ENCODE measurements around the gene CNGA4.
"Not testable (repeated sequence)": the region's sequence is repeated elsewhere in the genome, so short reads cannot be mapped to it uniquely, and the experiment has no call there.

Gene CNGA4

DNA sequence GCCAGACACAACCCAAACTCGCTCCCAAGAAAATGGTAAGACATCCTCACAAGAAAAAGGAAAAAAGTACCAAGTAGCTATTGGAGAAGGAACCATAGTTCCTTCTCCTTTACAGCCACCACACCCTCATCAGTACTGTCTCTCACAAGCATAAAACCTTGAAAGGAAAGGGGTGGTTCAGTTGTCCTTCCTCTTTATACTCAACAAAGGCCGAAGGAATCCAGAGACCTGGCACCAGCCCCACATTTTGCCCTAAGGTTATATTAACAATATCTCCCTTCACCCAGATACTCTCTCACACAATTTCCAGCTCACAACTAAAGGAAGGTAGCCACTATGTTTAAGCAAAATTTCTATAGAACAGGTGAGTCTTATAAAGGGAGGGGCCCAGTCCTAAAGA, 13.0 kb upstream of the CNGA4 start:
- no peak for DNase-seq (ENCODE audit: low spot score)

GRCh38 chr11:6228520-6228919, 10.4 kb upstream of the CNGA4 start:
- no peak for DNase-seq (ENCODE audit: low spot score)

GRCh38 chr11:6229911-6230310, 9.0 kb upstream of the CNGA4 start:
- DNase-seq (ENCODE audit: low spot score): no peak

DNA sequence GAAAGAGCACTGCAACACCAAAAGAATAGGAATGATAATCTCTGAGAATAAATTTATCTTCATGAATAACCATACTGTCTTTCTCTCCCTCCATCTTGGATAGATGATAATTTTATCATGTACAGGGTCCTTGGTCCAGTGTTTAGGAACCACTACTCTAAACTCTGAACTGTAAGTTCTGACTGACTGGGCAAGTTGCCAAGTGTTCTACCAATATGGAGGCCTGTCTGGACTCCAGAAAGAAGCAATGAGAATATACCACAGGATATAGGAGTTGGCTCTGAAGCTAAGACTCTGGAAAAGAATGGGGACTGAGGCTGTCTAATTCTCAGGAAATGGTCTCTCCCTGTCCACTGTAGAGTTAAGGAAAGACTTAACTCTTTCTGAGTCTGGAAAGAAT, 6.0 kb upstream of the CNGA4 start:
- no peak for DNase-seq (ENCODE audit: low spot score)

GRCh38 chr11:6233984-6234386, 4.9 kb upstream of the CNGA4 start:
- DNase-seq (ENCODE audit: low spot score): no peak

DNA sequence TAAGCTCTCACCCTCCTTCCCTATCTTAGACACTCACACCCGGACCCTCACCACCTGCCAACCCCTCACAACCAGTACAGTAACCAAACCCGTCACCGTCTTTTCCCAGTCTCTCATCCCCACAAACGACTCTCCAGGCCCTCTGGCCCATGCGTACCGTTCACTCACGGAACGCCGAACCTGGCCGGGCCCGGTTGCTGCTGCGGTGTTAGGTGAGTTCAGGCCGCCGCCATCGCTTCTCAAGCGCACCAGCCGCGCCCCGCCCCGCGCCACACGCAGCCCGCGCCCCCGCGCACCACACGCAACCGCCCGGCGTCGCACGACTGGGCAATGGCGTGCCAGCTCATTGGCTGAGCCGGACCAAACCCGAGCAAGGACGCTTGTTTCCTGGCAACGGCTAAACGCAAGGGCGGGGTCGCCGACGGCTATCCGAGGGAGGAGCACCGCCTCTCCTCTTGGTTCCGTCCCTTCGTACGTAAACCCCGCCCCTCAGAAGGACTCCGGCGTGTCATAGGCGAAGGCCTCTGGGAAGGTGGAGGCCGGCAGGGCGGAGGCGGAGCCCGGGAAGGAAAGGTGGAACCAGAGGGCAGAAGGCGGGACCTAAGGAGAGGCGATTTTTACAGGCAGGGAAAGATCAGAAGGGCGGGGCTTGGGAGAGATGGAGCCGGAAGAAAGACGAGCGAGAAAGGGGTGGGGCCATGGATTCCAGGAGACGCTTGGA, 4.3 kb upstream of the CNGA4 start, which contains the start of gene FHIP1B:
Gene FHIP1B, minus strand, starts transcription at position 250 of the 721 bp plus-strand sequence. CDS start 10,120 bp downstream, outside the sequence.
- peak; percentile 100 for DNase-seq (ENCODE audit: low spot score)

DNA sequence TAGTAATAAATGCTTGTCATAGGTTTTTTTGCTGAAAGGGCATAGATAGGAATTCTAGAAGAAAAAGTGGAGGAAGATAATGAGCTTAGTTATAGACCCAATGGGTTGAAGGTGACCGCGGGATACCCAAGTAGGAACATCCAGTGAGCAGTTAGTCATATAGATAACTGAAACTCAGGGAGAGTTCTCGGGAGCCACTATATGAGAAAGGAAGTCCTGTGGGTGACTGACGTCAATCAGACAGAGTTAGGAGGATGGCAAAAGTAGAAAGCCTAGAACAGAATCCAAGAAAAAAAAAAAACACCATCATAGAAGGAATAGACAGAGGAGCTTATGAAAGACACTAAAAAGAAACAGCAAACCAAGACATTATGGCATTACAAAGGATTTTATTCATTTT, 1.6 kb upstream of the CNGA4 start:
- DNase-seq (ENCODE audit: low spot score): no peak

DNA sequence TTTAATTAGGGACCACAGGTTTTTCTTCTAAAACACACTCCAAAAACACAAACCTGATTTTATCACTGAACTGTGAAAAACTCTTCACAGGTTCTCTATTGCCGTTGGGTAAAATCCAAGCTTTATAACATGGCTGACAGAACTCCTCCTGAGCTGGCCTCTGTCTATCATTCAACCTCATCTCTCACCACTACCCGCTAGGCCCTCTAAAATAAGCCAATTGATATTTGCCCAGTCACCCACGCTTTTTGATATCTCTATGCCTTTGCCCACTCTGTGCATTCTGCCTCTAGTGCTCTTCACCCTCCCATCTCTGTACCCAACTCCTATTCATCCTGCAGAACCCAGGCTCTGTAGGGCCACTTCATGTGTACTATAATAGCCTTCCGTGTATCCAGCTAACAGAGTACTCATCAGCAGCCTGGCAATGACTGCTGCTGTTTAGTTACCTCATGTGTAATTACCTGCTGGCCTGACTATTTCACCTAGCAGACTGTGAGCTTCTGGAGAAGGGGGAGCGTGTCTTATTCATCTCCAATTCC, 1.1 kb upstream of the CNGA4 start:
- DNase-seq (ENCODE audit: low spot score): no peak

- DNase-seq (ENCODE audit: low spot score): no peak
These were observed 1.2 kb downstream of the CNGA4 start for GRCh38 chr11:6240139-6240538.

DNA sequence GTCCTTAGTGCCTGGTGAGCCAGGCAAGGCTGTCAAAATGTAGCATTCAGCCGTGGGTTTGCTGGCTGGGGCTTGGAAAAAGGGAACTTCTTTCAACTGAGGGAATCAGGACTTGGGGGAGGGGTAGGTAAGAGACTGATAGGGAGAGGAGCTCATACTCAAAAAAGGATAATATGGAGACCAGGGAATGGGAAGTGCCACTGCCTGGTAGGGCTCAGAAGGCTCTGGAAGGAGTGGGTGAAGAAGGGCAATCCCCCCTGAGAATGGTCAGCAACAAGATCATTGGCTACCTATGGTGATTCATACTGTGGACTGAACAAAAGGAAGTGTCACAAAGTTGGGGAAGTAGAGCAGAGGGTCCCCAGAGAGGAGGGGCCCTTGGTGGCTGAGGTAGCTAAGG, 1.9 kb downstream of the CNGA4 start:
- no peak for DNase-seq (ENCODE audit: low spot score)

DNA sequence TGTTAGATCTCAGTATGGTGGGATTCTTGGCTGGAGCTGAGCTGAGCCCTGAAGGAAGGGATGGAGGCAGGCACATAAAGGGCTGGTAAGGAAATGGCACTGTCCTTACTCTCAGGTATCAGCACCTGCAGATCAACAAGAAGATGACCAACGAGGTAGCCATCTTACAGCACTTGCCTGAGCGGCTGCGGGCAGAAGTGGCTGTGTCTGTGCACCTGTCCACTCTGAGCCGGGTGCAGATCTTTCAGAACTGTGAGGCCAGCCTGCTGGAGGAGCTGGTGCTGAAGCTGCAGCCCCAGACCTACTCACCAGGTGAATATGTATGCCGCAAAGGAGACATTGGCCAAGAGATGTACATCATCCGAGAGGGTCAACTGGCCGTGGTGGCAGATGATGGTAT, 2.4 kb downstream of the CNGA4 start:
- no peak for DNase-seq (ENCODE audit: low spot score)

DNA sequence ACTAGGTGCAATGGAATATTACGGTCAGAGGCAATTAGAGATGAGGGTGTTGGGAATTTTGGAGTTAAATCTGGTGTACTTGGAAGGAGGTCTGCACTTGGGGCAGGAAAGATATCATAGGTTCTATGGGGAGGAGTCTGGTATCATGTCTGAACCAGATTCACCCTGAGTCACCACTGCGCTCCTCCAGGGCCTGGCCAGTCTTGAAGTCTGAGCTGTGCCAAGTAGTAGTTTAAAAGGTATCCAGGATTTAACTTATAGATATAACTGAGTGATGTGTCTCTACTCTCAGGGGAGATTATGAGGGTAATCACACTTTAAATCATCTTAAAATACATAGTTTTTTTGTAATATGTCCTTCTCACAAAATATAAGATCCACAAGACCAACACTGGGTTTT, 6.6 kb downstream of the CNGA4 start:
- DNase-seq (ENCODE audit: low spot score): no peak

DNA sequence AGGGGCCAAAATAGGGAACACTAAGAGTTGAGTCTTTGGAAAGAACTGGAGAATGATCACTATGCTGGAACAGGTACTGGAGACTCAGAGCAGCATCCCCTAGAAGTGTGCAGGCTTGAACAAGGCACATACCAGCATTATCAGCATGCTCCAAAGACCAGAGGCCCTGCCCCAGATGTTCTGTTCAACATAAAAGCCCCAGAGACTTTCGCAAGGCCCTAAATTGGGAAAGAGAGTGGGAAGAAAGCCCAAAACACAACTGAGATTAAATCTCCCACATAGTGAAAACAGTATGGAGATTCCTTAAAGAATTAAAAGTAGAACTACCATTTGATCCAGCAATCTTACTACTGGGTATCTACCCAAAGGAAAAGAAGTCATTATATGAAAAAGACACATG, 9.4 kb downstream of the CNGA4 start:
- DNase-seq (ENCODE audit: low spot score): no peak

- DNase-seq (ENCODE audit: low spot score): not testable (repeated sequence)
These were observed 10.0 kb downstream of the CNGA4 start for GRCh38 chr11:6248897-6249296.

- DNase-seq (ENCODE audit: low spot score): no peak
These were observed 11.1 kb downstream of the CNGA4 start for GRCh38 chr11:6249770-6250555.

DNA sequence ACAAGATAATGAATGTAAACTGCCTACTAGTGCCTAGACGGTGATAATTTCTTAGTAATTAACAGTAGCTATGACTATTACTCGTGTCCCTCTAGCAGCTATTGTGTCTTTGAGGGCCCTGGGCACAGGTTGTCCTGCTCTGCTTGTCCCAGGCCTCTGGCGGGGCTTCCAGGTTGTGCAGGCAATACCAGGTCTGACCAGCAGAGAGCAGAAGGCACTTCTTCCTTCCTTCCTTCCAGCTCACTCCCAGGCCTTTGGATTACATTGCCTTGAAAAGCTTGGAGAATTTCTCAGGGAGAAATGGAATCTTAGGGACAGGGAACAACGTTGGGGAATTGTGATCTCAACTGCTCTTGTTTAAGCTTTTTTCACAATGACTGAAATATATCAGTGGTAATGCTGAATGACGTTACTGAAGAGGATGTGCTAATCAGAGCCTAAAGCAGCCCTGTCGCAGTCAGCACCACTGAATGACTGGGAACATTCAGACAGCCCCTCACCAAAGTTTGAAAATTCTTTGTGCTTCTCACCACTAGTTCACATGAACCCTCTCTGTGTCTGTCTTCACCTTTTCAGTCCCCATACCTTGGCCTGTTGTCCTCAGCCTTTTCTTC, 12.3 kb downstream of the CNGA4 start:
- DNase-seq (ENCODE audit: low spot score): peak; percentile 48

GRCh38 chr11:6251990-6252473, 13.1 kb downstream of the CNGA4 start:
- no peak for DNase-seq (ENCODE audit: low spot score)

DNA sequence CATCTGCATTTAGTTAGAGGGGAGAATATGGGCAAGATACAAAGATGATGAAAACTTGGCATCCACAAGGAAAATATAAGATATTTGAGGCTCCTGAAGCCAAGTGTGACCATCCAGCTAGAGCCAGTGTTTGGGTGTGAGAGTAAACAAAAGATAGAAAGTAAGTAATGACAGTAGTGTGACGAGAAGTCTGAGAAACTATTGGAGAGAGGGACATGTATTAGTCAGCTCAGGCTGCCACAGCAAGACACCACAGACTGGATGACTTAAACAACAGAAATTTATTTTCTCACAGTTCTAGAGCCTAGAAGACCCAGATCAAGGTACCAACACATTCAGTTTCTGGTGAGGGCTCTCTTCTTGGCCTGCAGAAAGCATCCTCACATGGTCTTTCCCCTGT, 14.3 kb downstream of the CNGA4 start:
- peak; percentile 48 for DNase-seq (ENCODE audit: low spot score)

DNA sequence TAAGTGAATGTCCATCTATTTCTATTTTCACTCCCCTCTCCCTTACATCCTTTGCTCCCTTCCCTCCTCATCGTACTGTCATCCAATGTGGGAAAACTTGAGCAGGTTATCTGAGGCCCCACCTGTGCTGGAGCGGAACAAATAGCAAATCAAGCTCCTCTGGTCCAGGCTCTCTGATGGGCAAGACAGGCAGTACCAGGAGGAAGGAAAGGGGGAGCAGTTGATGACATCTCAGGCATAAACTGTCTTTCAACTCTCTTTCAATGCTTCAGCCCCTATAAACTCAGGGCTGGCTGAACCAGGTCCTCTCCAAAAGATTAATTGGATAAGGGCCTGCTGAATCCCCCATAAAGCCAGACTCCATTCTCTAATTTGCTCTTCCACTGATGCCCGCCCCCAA, 19.3 kb downstream of the CNGA4 start:
- DNase-seq (ENCODE audit: low spot score): no peak

DNA sequence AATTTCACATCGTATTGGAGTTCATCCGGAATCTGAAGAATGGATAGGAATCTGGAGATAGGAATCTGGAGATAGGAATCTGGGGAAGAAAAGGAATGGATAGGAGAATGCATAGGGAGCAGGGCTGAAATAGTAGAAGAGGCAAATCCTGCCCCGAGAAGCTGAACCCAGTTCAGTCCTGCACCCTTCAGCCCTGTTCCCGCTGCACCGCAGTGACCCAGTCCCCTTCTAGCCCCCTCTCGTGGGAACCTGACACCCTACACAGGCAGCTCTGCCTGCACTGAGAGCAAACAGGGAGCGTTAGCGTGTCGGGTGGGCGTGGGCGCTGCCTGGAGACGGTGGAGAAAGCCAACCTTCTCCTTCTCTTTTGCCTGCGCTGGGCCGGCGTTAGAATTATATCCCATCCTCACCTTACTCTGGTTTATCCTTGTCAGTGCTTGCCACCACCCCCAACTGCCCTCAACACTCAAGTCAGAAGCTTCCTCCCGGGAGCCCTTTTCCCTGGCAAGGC, 19.7 kb downstream of the CNGA4 start:
- no peak for DNase-seq (ENCODE audit: low spot score)

GRCh38 chr11:6260207-6260726, 21.4 kb downstream of the CNGA4 start:
- DNase-seq (ENCODE audit: low spot score): no peak

- DNase-seq (ENCODE audit: low spot score): no peak
These were observed 24.8 kb downstream of the CNGA4 start for GRCh38 chr11:6263662-6264061.

Measured in activated CD4-positive, alpha-beta T cell treated with anti-CD3 and anti-CD28 coated beads, Interleukin-2, Interleukin-4, amounts not matched to agents 100 ng/mL and 50 ng/mL, durations not matched to agents 16 hours and 8 hours (primary cell).